NCI-H526 treated with DMSO at 0.1 percent for 48 hours (cell line): ENCODE measurements around the gene BTBD3.

ENCODE experiments used
- DNase-seq: peaks from one replicate; lab custom pipeline; 2025; lab: John Stamatoyannopoulos, UW

The BTBD3 gene

DNA sequence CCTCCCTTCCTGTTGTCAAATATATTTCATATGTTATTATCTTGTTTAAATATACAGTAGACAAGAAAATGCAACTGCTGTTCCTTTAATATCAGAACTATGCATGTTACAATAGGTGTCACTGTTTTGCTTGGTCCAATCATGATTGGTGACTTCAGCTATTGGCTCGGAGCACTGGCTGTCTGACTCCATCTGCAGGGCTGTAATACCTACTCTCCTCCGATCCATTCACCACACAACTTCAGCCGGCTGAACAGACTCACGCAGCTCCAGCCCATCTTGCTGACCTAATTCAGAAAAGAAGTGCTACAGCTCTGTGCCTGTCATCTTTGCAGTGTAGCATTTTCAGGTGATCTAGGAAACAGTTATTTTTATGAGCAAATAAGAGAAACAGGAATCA, at the start of gene BTBD3:
Gene BTBD3 (plus strand): TSS at position 231 of the 400 bp plus-strand sequence. CDS start 383 bp downstream, outside the sequence.
- peak; percentile 92 for DNase-seq

DNA sequence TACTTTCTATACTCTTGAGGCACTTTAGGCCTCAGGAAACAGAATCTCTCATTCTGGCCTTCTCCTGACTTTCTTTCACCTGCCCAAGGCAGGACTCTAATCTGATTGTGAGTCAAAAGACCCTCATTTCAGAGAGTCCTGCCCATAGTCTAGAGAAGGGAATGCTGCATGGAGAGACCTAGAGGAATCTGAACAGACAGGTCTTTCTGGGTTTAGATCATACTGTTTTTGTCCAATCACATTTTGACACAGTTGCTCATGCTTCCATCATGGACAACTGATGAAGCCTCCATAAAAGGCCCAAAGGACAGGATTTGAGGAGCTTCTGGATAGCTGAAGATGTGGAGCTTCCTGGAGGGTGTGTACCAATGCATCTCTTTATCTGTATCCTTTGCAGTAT, 48.1 kb upstream of the BTBD3 start:
- DNase-seq, result no peak

- DNase-seq, result no peak
Observed at GRCh38 chr20:11870411-11870810, 47.3 kb upstream of the BTBD3 start.

GRCh38 chr20:11876555-11876954, 41.1 kb upstream of the BTBD3 start:
- no peak for DNase-seq

- DNase-seq, result no peak
Observed at GRCh38 chr20:11880680-11881079, 37.0 kb upstream of the BTBD3 start.

DNA sequence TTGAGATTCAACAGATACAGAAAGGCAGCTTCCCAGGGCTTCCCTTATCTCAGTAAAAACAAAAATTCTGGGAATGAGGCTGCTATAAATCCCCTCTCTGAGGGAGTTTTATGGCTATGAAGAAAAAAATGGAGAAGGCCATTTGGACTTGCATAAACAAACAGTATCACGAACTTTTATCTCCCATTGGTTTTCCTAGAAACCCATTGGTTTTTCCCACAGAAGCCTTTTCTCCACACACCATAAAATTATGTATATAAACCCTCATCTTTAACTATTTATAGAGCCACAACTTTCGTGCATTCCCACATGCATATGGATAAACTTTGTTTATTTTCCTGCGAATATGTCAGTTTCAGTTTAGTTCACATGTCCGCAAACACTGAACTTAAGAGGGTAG, 36.2 kb upstream of the BTBD3 start:
- DNase-seq, result no peak

- DNase-seq, result no peak
Observed at GRCh38 chr20:11882651-11883050, 35.0 kb upstream of the BTBD3 start.

DNA sequence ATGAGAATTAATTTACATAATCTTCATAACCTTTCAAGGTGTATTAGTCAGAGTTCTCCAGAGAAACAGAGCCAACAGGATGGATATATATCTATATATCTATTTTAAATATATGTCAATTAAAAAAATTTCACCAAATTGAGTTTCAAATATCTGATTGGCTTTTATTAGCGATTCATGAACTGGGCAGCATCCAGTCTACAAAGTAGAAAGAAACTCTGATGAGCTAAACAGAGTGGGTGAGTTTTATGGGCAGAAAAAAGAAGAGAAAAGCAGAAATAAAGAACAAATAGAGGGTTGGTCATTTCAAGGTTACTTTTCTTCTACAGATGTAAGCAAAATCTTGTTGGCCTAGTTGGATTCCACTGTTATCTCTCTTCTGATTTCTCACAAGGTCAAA, 29.0 kb upstream of the BTBD3 start:
- DNase-seq, result no peak

DNA sequence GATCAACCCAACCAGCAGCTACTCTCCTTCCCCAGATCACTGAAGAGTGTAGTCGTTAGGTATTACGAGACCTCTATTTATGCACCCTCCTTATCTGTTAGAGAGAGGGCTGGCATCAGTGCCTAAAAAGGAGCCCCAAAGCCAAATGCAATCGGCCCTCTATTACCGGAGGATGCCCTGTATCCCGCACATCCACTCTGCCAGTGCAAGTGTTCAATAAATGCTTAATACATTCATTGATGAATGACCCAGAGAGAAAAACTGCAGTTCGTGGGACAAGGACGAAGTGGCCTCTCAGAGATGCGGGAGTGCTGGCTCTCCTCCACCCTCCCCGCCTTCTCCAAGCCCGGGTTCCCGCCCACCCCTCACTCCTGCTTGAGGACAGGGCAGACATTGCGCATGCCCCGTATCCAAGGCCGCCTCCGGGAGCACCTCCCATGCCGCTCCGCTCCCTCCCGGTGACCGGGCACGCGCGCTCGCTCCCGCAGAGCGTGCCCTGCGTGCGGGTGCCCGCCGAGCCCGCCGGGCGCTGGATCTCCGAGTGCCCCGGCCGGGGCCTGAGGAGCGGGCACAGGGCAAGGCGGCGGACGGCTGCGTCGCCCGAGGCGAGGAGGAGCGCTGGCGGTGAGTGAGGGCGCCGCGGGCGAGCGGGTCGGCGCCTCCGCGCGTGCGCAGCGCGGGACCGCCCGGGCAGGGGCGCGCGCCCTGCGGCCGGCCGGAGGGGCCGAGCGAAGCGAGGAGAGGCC, 27.2 kb upstream of the BTBD3 start:
- peak; percentile 92 for DNase-seq

DNA sequence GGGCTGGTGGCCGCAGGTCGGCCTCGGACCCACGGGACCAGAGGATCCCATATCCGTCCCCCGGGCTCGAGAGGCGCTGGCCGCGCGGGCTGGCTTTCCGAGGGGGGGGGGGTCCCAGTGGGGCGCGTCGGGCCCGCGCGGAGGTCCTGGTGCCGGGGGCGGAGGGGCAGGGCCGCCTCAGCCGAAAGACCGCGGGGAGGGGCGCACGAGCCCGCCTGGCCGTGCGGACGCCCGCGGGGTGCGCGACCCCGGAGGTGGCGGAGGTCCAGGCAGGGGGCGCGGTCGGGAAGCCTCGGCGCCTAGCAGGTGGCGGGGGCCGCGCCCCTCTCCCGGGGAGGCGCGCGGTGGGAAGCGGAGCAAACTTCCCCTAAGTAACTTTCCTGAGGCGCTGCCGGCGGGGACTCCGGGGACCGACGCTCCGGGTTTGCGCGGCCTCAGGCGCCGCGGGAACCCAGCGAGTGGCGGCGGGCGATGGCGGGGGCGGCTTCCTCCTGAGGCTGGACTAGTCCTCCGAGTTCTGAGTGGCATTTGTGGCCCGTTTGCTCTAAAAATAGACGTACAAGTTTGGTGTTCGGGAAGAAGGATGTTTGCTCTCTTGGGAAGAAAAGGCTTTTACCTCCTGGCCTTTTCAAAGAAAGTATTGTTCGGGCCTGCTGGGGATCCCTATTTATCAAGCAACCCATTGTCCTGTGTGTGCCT, 26.5 kb upstream of the BTBD3 start:
- no peak for DNase-seq

GRCh38 chr20:11891776-11892545, 25.7 kb upstream of the BTBD3 start:
- DNase-seq, result peak; percentile 67

GRCh38 chr20:11894062-11894461, 23.6 kb upstream of the BTBD3 start:
- no peak for DNase-seq

DNA sequence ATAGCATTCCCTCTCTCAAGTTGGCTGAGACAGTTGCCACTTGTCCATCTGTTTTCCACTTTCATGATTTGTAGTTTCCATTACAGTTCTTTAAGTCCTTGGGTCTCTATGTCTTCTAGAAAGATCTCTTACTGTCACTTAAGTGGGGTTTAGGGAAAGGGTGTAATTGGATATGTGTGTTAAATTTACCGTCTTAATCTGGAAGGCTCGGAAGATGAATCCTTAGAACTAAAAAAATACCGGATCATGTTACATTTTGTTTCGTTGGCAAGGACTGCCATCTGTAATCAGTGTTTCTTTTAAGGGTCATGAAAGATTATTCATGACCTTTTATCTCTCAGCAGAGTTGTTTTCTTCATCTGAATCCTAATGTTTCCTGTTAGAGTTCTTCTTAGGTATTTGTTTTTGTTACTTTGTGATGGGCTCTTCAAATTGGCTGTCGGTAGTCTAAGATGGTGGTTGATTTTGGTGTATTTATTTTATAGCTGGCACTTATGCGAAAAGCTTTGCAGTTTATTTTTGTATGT, 21.8 kb upstream of the BTBD3 start:
- DNase-seq, result no peak

GRCh38 chr20:11901127-11901526, 16.6 kb upstream of the BTBD3 start:
- no peak for DNase-seq

GRCh38 chr20:11902285-11902697, 15.4 kb upstream of the BTBD3 start:
- DNase-seq, result no peak

DNA sequence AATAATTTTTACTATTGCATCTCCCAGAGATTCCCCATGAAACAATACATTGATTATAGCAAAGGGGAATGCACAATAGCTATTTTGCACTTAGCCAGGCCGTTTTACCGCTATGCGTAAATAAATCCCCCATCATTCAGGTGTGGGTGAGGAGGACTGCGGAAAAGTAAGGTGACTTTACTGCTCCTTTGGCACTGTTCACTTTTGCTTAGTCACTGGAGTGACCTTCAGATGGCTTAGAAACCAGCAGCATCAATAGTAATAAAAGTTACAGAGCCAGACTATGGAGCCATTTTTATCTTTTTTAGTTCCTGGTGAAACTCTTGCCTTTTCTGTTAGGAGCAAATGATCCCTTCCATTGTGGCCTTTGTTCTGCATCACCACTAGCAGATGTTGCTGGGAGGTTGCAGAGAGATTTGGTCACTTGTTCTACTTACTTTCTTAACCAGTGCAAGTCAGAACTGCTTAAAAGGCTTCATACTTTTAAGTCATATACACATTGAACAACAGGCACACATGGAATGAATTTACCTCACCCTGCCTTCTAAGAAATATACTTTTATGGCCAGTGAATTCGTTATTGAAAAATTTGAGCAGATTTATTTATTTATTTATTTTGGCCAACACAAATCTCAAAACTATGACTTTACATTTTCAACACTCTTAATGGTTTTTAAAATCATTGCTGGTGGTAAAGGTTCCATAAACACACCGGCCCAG, 12.1 kb upstream of the BTBD3 start:
- no peak for DNase-seq

- peak; percentile 94 for DNase-seq
Observed at GRCh38 chr20:11906626-11907480, 10.8 kb upstream of the BTBD3 start.

DNA sequence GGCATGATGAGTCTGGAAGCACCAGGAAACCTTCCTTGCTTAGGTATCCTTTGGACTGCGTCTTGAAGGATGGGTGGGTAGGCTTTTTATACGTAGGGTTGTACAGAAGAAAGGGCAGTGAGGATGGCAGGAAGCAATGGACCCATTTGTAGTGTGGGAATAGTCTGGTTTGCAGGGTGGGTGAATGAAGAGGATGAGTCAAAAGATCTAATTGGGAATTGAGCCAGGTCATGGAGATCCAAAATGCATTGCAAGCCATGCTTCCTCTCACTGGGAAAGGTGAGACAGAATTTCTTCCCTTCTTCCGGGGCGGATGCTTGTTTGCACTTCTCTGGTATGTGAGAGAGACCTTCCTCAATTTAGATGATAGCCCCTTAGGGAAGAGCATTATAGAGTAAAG, 10.1 kb upstream of the BTBD3 start:
- DNase-seq, result no peak

- DNase-seq, result peak; percentile 26
Observed at GRCh38 chr20:11912013-11912658, 5.6 kb upstream of the BTBD3 start.

DNA sequence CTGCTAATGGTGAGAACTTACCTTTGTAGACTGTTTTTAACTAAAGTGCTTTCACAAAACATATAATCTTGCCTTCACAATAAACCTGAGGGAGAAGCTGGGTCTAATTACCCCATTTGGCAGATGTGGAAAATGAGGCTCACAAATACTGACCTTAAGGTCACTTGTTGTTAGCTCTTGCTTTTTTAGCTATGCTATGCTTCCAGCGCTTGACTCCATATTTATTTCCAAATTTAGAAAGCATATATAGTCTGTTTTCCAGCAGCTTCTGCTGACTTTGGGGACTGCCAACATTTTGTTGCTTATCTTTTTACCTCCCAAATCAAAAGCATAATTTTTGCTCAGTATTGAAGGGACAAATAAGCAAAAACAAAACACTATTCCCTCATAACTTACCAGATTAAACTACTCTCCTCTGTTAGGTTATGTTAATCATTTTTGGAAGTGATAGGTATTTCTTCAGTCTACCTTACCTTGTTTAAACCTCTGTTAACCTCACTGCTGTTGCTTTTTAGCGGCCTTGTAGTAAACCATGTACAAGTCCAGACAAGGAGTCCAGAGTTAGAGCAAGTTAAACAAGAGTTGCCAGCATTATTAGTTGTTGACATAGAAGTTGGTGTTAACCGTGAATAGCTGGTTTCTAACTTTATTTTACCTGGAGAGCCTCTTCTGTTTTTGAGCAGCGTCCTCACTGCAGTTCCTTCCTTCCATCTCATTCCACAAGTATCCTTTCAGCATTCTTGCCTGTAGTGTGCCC, 4.9 kb upstream of the BTBD3 start:
- no peak for DNase-seq
